AG08395 (cell line): ENCODE measurements around the gene CCDC9.
"Not testable (repeated sequence)": the region's sequence is repeated elsewhere in the genome, so short reads cannot be mapped to it uniquely, and the experiment has no call there.

ENCODE experiments used
- DNase-seq: peaks from one replicate; pipeline ENCODE4 v3.0.0; 2012; ENCODE audit warnings: mixed read lengths, low spot score

CCDC9 gene

GRCh38 chr19:47300867-47301266 is 44.5 kb downstream of the CCDC9 start:
- DNase-seq: not testable (repeated sequence)

GRCh38 chr19:47302249-47302648 is 45.9 kb downstream of the CCDC9 start:
- DNase-seq: no peak

- no peak for DNase-seq
Measured at GRCh38 chr19:47303966-47304365, 47.6 kb downstream of the CCDC9 start.

- DNase-seq: peak; percentile 91
Measured at GRCh38 chr19:47305309-47305751, 49.0 kb downstream of the CCDC9 start.

- no peak for DNase-seq
Measured at GRCh38 chr19:47306303-47306702, 50.0 kb downstream of the CCDC9 start.

- peak; percentile 57 for DNase-seq
Measured at GRCh38 chr19:47309038-47309437, 52.7 kb downstream of the CCDC9 start.

GRCh38 chr19:47309608-47310007 is 53.3 kb downstream of the CCDC9 start, which contains the start of gene C5AR1:
TSS of gene C5AR1 (plus strand) at chr19:47309861. CDS start at chr19:47309896, 35 bp downstream.
- DNase-seq: no peak

- no peak for DNase-seq
Measured at GRCh38 chr19:47310323-47310722, 54.0 kb downstream of the CCDC9 start.

- no peak for DNase-seq
Measured at GRCh38 chr19:47310819-47311218, 54.5 kb downstream of the CCDC9 start.

- no peak for DNase-seq
Measured at GRCh38 chr19:47312366-47313006, 56.2 kb downstream of the CCDC9 start.

GRCh38 chr19:47313754-47314295 is 57.5 kb downstream of the CCDC9 start:
- DNase-seq: no peak

- peak; percentile 92 for DNase-seq
Measured at GRCh38 chr19:47315125-47315821, 58.9 kb downstream of the CCDC9 start.

- DNase-seq: no peak
Measured at GRCh38 chr19:47316513-47316912, 60.2 kb downstream of the CCDC9 start.

- no peak for DNase-seq
Measured at GRCh38 chr19:47319923-47320871, 63.9 kb downstream of the CCDC9 start.
